ENCODE measurements around the gene OR8G5.
"Not testable (repeated sequence)": the region's sequence is repeated elsewhere in the genome, so short reads cannot be mapped to it uniquely, and the experiment has no call there.

OR8G5 gene

GRCh38 chr11:124256076-124256475 lies at the start of gene OR8G5:
OR8G5 (plus strand) TSS chr11:124256376; CDS start chr11:124264932, 8,556 bp downstream.
- DNase-seq, result no peak

DNA sequence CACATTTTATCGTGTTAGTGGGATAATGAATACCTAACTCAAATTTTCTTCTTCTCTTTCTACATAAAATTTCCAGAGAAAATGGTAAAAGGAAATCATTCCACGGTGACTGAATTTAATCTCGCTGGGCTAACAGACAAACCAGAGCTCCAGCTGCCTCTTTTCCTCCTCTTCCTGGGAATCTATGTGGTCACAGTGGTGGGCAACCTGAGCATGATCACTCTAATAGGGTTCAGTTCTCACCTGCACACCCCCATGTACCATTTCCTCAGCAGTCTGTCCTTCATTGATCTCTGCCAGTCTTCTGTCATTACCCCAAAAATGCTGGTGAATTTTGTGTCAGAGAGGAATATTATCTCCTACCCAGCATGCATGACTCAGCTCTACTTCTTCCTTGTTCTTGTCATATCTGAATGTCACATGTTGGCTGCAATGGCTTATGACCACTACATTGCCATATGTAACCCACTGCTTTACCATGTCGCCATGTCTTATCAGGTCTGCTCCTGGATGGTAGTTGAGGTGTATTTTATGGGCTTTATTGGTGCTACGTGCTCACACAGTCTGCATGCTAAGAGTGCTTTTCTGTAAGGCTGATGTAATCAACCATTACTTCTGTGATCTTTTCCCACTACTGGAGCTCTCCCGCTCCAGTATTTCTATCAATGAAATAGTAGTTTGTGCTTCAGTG lies 48.9 kb upstream of the OR8G5 start:
- no peak for DNase-seq

GRCh38 chr11:124209824-124210357 lies 46.3 kb upstream of the OR8G5 start:
- no peak for DNase-seq

DNA sequence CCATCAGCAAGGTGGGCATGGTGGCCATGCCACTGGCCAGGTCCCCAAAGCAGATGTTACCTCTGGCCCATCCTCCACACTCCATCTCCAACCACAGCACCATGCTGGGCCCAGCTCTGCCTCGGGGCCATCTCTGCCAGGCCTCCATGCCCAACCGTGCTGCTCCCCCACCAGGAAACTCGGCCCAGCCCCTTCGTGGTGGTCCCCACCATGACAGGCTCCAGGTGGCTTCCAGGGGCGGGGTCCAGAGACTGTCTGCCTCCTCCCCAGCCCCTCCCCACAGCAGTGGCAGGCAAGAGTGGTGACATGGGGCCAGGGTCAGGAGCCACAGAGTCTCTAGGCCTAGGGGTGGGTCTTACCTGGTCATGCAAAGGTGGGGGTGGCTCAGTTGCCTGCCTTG lies 45.8 kb upstream of the OR8G5 start:
- DNase-seq, result no peak

DNA sequence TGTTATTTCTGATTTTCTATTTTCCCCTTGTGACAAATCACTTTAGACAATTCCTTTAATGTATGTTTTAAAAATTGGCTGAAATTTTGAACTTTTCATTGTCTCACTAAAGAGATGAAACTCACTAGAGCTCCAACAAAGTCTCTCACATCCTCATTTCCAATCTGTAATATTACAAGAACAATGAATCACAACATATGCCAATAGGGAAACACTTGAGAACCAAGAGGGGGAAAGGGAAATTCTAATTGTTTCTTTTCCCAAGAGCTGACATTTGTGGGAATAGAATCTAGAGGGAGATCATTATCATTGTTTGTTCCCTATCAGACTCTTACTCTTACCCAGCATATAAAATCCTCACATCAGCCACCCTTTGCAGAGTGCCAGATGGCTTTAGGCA lies 44.9 kb upstream of the OR8G5 start:
- DNase-seq, result no peak

GRCh38 chr11:124214027-124214426 lies 42.1 kb upstream of the OR8G5 start:
- no peak for DNase-seq

DNA sequence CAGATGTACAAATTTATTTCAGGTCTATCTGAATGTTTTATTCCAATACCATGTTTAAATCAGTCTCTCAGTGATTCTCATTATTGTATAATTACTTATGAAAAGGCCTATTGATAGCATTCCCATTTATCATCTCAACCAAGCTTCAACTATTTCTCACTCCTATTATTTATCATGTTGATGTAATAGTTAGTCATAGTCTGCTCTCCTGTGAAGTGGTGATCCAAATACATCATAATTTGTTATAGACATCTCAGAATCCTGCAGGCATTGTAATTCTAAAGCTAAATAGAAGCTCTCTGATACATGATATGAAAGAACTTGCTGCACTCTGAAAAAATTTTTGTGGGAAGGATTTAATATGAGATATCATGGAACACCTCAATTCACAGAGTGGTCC lies 37.0 kb upstream of the OR8G5 start:
- DNase-seq, result no peak

GRCh38 chr11:124222407-124222806 lies 33.8 kb upstream of the OR8G5 start:
- DNase-seq, result no peak

GRCh38 chr11:124224618-124225423 lies 31.4 kb upstream of the OR8G5 start:
- DNase-seq, result not testable (repeated sequence)

DNA sequence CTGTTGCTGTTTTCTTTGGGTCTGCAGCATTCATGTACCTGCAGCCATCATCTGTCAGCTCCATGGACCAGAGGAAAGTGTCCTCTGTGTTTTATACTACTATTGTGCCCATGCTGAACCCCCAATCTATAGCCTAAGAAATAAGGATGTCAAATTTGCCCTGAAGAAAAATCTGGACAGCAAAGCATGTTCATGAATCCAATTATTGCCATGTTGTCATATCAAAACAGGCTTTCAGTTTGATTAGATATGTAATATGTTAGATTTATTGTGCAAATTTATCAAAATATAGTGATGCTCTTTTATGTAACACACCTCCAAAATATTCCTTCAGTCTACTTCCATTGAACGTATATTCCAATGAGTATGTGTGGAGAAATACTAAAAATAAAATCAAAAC lies 30.7 kb upstream of the OR8G5 start:
- no peak for DNase-seq

GRCh38 chr11:124233376-124233775 lies 22.8 kb upstream of the OR8G5 start:
- no peak for DNase-seq

- no peak for DNase-seq
Measured at GRCh38 chr11:124238512-124238911, 17.7 kb upstream of the OR8G5 start.

DNA sequence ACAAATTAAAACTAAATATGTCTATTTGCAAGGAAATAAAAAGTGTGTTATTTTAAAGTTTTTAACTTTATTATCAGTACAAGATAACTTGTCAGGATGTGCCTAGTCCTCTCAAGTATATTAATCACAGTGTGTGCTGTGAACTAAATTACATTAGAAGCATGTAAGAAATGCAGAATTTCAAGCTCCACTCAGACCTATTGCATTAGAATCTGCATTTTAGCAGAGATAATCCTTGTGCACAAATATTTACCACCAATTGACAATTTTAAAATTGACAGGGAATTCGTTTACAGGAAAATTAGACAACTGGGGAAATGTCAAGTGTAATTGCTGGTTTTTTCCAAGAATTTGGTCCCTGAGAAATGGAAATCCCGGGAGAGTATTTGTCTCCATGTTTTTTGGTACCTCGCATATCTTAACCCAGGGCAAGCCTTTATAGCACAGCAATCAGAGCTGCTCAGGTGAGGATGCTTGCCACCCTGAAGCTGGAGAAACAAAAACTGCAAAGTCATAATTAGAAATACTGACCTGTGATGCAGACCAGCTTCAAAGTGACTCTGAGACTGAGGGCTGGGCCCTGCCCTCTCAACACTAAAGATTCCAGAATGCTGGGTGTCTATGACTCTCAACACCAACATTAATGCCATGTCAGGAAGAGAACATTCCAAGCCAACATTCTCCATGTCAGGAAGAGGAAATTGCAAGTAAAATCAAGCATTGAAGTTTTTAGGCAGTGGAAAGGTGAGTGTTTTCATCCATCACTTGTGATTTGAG lies 15.4 kb upstream of the OR8G5 start, which contains the start of gene OR8G1:
TSS of gene OR8G1 (plus strand) at position 475 of the 777 bp plus-strand sequence. CDS start 8,581 bp downstream, outside the sequence.
- no peak for DNase-seq

DNA sequence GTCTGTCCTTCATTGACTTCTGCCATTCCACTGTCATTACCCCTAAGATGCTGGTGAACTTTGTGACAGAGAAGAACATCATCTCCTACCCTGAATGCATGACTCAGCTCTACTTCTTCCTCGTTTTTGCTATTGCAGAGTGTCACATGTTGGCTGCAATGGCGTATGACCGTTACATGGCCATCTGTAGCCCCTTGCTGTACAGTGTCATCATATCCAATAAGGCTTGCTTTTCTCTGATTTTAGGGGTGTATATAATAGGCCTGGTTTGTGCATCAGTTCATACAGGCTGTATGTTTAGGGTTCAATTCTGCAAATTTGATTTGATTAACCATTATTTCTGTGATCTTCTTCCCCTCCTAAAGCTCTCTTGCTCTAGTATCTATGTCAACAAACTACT lies 6.3 kb upstream of the OR8G5 start:
- not testable (repeated sequence) for DNase-seq

- not testable (repeated sequence) for DNase-seq
Measured at GRCh38 chr11:124265041-124265440, 8.9 kb downstream of the OR8G5 start.

GRCh38 chr11:124270886-124271285 lies 14.7 kb downstream of the OR8G5 start:
- DNase-seq, result not testable (repeated sequence)

DNA sequence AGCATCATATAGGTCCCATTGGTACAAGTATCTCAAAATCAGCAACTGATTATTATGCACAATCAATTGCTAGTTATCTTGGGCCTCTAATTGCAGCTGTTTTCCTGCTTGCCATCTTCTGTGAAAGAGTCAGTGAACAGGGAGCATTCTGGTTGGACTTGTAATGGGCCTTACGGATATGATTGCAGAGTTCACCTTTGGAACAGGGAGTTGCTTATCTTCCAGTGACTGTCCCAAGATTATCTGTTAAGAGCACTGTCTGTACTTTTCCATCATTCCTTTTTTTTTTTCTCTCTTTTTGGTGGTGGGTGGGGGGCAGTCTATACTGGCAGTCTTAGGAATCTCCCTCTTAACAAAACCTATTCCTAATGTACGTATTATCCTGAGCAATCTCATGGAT lies 17.8 kb downstream of the OR8G5 start:
- DNase-seq, result no peak

GRCh38 chr11:124276081-124276480 lies 19.9 kb downstream of the OR8G5 start:
- no peak for DNase-seq

GRCh38 chr11:124277207-124277606 lies 21.0 kb downstream of the OR8G5 start:
- DNase-seq, result no peak

- no peak for DNase-seq
Measured at GRCh38 chr11:124277804-124278203, 21.6 kb downstream of the OR8G5 start.

DNA sequence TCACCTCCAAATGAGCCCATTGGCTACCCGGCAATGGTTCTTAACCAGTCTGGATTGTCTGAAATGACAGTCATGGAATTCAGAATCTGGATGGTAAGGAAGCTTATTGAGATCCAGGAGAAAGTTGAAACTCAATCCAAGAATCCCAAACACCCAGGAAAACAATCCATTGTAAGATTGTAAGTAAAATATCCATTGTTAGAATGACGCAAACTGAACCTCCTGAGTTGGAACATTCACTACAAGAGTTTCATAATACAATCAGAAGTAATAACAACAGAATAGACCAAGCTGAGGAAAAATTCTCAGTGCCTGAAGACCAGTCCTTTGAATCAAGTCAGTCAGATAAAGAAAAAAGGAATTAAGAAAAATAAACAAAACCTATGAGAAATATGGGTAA lies 22.1 kb downstream of the OR8G5 start:
- no peak for DNase-seq

DNA sequence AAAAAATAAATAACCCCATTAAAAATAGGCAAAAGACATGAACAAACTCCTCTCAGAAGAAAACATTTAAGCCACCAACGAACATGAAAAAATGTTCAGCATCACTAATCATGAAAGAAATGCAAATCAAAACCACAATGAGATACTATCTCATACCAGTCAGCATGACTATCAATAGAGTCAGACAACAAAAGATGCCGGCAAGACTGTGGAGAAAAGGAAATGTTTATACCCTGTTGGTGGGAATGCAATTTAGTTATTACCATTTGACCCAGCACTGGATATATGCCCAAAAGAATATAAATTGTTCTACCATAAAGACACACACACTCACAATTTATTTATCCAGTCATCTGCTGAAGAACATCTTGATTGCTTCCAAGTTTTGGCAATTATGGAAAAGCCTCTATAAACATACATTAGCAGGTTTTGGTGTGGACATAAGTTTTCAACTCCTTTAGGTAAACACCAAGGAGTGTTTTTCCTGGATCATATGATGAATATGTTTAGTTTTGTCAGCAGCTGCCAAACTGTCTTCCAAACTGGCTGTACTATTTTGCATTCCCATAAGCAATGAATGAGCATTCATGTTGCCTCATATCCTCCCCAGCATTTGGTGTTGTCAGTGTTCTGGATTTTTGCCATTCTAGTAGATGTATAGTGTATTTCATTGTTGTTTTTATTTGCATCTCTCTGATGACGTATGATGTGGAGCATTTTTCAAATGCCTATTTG lies 29.6 kb downstream of the OR8G5 start:
- DNase-seq, result no peak

Data from NCI-H446 treated with DMSO at 0.1 percent for 48 hours (cell line).